SW 1271 (cell line): Measurements from ENCODE around the gene NCKAP5.

Experiments used
- DNase-seq, 2 experiments: peaks; one replicate each; lab custom pipeline; 2025; lab: John Stamatoyannopoulos, UW

Gene NCKAP5

DNA sequence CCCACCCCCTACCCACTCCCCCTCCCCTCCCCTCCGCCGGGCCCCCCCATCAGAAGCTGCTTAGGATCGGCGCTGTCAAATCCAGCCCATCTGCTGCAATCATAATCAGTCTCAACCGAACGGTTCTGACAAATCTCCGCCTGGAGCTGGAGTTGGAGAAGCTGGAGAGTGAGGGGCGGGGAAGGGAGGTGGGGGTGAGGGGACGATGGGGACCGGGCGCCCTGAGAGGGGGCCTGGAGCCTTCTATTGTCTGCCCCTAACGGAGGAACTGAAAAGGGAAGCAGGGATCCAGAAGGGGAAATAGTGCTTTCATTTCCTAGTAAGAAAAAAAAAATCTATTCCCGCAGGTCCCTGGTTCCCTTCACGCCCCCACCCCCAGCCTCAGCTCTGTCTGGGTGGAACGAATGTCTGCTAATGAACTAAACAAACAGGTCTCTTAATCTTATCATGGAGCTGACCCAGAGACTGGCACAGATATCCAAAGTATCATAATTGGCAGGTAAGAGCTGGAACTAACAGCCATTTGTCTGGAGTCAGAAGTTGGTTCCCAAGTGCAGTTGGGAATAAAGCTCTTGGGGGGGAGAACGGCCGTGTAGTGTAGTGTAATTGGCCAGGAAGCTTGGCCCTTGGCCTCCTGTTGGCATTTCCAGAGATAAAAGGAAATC, 301.2 kb downstream of the NCKAP5 start:
- no peak for DNase-seq

DNA sequence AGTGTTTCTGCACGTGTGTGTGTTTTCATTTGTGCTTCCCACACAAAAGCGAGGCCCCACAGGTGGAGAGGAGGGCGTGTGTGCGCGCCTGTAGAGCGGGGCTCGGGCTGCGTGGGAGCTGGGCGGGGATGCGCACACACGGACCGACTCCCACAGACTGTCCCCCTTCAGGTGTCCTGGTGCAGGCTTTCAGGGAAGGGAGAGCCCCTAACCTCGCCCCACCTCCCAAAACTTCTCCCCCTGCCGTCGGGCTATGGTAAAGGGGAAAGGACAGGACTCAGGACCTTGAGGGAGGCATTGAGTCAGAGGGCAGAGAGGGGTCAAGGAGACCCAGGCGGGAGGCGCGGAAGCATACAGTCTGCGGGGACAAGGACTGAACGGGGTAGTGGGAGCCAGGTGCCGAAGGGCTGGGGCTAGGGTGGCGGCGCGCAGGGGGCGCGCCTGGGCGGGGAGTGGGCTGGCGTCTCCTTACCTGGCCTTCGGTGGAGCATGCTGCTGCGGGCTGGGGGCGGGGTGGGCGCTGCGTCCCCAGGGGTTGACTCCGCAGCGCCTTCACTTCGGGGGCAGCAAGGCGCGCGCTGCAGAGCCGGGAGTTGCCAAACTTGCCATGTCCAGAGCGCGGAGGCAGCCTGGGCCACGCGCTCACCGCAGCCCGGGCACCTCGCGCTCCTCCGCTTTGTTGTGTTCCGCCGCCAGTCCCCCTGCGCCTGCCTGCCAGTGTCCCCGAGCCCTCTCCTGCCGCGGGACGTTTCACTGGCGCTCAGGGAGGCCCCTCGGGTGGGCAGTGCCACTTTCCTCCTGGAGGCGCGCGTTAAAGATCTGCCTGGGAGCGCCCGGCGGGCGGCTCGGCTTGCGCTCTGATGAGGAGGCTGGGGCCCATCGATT, 302.0 kb downstream of the NCKAP5 start:
- no peak for DNase-seq

DNA sequence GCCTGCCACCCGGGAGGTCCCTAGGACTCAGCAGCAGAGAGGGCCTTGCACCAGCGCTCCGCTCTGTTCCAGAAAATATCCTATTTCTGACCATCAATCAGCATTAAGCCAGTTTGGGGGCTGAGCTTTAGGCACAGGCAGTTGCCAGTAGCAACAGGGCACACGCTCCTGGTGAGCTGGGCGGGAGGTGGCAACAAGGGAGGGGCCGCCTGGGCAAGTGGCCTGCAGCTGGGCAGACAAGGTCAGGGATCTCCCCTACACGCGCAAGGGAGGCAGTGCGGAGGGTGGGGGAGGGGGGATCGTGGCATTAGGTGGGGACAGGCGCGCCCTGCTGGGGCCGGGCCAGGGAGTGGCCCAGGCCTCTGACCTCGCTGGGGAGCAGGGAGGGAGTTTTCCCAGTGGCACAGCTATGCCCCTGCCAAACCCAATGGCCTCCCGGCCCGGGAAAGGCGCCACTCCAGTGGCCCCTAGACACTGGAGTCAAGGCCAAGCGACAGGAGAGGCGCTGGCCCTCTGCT, 302.8 kb downstream of the NCKAP5 start:
- DNase-seq: no peak

DNA sequence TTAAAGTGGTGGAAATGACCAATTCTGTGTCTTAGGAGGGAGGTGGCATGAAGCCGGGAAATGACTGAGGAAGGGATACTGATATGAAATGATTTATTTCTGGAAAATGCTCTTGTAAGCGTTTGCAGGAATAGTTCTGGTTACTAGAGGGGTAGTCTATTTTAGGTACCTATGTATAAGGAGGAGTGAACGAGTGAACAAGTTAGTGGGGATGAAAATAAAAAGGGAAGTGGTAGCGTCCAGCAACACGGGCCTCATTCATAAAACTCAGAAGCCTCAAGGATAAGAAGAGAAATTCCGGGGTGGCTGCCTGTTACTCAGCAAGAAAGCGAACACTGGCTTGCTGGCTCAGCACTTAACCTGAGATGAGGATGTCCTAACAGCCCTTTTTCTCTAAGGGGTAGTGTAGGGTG, 303.3 kb downstream of the NCKAP5 start:
- no peak for DNase-seq

DNA sequence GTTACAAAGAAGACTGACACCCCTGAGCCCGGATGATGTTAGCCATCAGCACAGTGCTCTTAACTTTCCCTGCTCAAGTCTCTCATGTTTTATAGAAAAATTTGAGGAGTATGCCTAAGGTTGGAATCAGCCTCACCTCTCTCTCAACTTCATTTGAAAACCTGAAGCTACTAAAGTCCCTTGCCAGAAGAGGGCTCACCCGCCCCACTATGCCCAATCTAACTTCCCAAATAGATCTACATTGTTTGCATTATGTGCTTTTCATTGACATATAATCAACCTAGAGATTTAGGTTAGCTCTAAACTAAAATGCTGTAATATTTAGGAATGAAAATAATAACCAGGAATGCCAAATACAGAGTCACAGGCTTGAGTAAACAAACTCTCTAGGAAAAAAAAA, 305.4 kb downstream of the NCKAP5 start:
- DNase-seq: no peak

DNA sequence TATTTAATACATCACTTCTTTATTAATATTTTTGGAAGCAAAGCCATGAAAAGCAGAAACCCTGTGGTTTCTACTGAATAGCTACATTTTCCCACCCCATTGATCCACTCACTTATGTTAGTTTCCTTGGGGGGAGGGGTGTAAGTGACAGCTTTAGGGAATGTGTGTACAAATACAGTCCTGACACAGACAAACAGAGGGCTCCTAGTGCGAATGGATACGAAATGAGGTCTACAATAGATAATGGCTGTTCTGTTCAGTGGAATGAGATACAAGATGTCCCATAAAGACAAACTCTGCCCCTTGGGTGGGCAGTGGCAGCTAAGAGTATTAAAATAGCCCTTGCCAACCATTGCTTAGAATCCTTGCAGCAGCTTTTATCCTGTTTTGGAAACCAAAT, 312.9 kb downstream of the NCKAP5 start:
- no peak for DNase-seq

DNA sequence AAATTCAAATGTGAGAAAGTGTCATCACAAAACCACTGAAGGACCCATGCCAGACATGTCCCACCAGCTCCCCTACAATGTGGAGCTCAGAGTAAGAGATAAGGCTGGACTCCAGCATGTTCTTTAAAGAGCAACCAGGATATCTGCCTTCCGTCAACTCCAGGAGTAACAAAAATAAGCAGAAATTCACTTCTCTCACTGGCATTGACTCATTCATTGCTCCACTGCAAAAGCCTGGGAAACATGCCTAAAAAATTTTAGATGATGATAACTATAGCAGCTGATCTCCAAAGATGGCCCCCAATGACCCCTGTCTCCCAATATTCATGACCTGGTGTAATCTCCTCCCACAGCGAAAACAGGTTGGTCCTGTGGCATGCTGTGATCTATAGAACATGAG, 314.5 kb downstream of the NCKAP5 start:
- DNase-seq: no peak

DNA sequence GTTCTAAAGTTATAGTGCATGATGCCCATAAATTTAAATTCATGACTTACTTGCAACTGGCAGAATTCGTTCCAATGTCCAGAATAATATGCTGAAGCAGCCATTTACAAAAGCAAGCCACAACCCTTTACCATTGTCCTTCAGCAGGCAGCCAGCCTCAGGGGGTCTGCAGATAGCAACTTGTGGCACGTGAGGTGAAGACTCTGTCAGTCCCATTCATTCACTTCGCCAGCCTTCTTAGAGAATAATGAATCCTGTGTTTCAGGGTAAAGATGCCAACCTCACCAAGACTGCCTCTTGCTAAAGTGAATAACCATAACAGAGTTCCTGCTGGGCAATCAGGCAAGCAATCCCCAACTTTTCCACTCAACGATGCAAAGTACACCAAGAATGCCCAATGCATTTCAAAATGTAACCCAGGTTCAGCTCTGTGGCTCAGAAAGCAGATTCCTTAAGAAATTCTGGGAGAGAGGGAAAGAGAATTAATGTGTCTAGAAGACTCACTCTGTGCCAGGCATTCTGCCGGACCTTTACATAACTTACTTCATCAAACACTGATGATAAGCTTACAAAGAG, 315.4 kb downstream of the NCKAP5 start:
- DNase-seq: no peak

DNA sequence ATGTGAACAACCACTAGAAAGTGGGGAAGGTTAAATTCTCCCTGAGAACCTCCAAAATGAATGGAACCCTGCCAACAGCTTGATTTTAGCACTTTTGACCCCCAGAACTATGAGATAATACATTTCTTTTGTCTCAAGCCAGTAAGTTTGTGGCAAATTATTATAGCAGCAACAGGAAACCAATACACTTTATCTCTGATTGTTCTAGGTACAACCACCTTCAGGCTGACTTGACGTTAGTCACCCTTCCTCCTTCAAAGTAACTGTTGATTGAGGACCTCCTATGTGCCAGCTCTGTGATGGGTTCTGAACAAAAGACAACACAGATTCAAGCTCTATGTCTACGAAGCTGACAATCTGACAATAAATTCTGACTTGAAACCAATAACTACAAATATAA, 318.9 kb downstream of the NCKAP5 start:
- DNase-seq: no peak

DNA sequence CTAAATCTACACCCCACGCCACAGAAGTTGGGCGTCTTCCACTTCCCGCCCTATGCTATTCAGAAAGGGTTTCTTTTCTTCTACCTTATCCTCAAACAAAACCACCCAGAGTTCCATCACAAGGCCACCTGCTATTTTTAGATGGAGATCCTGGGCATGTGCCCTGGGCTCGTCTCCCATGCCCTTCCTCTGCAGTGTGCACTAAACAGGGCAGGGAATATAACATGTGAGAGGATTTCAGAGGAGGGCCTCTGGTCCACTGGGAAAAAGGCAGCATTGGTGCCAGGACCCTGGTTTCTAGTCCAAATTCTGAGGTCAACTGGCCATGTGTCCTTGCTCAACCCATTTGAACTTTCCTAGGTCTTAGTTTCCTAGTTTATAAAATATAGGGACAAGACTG, 320.0 kb downstream of the NCKAP5 start:
- DNase-seq: no peak

DNA sequence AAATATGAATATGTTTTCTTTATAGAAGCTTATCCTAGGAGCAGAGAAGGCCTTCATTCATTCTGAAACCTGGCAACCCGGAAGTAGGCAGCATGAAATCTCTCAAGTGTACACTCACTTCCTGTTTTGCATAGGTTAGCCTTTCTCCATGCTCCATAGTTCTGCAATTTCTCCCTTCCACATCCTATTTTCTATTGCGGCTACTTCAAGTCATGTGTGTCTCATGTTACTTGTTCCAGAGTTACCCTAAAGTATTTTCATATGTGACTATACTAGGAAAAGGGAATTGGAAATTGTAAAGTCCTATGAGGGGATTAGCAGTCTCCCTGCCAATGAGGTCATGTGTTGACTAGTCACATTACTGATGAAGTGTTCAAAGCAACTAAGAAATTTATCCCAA, 320.6 kb downstream of the NCKAP5 start:
- DNase-seq: no peak

DNA sequence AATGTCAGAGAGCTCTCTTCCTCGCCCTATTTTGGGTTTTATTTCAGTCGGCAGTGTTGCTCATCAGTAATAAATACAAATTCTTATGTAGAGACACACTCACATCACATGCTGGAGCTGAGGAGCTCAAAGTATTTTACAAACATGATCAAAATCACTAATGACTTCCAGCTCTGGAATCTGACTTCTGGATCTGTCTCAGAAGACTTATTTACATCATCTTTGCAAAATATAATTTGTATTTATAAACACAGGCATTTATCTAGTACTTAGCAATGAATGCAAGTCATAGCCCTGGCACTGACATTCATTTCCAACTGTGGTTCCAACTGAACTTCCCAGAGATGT, 327.1 kb downstream of the NCKAP5 start:
- no peak for DNase-seq

DNA sequence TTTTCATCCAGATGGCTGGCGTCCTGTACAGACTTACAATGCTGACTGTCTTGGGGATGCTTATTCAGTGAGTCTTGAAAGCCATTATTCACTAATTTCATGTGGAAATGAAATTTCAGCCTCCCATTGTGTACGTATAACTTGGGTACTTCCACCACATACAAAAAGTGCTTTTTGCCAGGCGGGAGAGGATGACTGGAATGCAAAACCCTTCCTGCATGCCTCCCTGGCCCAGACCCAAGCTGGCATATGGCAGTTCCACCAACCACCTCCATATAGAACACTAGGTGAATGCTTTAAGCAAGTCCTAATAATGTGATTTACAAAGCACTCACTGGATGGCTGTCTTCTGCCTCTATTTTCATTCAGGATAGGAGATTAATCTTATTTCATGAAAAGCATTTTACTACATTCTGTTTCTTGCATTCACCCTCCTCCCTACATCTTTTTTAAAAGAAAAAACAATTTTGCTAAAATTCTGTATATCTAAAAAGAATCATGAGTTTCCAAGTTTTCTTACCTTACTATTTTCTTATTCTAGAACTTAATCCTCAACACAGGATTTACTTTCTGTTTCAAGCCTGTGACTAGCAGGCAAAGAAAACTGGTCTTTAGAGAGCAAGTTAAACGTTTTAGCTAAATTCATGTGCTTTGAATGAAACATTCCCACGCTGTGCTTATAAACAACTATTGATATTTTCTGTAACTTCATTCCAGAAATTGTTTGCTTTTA, 327.6 kb downstream of the NCKAP5 start:
- no peak for DNase-seq

DNA sequence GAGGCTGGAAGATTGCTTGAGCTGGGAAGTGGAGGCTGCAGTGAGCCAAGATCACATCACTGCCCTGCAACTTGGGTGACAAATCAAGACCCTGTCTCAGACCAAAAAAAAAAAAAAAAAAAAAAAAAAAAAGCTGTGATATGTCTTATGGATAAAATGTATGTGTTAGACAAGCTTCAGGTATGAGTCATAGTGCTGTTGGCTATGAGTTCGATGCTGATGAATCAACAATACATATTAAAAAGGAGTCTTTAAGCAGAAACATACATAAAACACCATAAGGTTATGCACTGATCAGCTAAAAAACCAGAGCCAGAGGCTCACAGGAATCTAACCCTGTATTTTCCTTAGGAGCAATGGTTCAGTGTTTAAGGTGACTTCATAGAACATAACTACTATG, 332.3 kb downstream of the NCKAP5 start:
- DNase-seq: no peak

DNA sequence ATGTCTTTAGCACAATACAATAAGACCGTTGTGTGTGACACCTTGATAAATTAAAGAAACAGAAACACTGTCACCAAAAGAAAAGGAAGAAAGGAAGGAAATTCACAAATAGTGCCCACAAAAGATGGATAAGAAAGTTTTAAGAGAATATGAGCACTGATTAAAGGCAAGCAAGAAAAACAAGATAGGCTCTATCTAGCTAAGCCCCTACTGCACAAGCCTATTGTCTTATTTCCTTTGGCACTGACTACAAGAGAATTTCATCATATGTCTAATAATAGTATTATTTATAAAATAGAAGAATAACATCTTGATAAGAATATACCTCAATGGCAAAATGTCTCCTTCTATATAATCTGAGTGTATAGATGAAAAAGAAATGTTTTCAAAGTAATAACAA, 335.7 kb downstream of the NCKAP5 start:
- DNase-seq: no peak

DNA sequence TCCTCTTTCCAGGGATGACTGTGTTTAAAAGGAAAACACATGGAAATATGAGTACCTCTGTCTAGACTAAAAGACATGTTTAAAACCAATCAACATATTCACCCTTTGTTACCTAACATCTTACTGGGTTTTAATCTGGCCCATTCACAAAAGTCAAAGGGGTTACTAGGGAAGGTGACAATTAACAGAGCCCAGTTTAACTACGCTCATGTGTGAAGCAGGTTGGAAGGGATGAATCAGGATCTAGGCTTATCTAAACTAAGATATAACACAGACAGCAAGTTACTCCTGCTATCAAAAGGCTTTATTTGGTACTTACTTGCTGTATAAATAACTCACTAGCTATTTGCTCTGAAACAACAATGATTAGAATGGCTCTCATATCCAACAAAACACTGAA, 337.0 kb downstream of the NCKAP5 start:
- DNase-seq: no peak

DNA sequence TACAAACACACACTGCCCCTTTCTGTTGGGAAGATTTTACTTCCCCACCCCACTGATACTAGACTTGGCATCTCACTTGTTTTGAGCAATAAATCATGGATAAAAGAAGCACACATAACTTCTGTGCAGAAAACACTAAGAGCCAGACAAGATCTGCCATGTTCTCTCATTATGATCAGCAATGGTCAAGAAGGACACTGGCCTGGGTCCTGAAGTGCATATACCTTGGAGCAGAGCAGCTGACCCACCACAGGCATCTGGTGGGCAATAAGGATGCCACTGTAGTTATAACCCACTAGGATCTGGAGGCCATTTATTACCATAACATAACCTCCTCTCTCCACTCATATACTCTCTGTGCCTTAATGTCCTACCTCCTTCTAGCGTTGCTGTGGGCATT, 338.3 kb downstream of the NCKAP5 start:
- DNase-seq: no peak

DNA sequence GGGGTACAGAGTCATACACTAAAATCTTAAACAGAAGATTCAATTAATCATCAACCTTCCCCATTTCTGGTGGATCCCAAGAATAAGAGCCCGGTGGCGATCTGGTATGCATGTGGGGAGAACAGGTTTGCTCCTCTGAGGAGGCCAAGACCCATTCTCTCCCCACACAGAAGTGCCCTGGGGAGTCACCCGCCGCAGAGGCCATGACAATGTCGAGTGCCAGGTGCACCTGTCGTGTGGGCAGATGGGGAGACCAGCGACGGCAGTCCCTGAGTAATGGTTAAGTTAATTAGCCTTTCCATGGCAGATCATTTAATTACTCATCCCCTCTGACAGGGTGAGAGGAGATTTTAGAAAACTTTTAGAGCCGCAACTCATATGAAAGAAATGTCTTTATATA, 345.0 kb downstream of the NCKAP5 start:
- no peak for DNase-seq

DNA sequence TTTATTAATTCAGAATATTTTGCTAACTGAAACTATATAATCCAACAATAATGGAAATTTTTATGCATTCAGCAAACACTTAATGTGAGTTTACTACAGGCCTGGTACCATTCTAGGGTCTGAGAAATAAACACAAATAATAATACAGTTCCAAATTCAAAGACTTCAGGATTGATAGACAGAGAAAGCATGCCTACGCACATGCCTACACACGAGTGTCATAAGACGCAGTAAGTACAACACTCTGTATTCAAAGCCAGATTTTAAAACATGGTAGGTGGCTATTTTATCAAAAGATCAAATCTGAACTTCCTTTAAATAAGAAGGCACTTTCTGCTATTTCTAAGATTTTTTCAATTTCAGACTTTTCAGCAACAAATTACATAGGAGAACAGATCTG, 346.9 kb downstream of the NCKAP5 start:
- DNase-seq: no peak

DNA sequence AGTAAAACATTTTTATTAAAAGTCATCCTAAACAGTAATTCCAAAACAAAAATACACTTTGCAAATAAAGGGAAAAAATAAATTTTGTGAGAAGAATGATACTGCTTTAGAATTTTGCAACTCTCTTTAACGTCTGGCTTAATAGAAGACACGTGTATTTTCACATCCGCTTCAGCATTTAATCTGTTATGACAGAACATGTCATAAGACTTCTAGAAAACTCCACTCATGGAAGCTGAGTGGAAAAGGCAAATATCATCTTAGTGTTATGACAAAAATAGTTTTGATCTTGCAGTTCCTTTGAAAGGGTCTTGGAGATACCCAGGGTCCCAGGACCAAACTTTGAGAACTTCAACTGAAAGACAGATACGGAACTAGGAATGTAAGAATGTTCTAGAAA, 350.1 kb downstream of the NCKAP5 start:
- DNase-seq: no peak

DNA sequence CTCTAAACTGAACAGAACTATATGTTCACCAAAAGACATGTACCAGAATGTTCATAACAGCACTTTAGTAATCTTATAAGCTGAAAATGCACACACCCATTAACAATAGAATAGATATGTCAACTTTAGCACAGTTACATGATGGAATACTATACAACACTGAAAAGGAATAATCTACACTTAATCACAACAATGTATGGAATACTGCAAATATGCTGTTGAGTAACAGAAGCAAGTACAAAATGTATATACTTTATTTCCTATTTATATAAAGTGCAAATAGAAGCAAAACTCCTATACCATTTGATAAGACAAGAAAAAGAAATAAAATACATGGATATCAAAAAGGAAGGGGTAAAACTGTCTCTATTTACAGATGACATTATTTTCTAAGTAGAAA, 352.8 kb downstream of the NCKAP5 start:
- no peak for DNase-seq

DNA sequence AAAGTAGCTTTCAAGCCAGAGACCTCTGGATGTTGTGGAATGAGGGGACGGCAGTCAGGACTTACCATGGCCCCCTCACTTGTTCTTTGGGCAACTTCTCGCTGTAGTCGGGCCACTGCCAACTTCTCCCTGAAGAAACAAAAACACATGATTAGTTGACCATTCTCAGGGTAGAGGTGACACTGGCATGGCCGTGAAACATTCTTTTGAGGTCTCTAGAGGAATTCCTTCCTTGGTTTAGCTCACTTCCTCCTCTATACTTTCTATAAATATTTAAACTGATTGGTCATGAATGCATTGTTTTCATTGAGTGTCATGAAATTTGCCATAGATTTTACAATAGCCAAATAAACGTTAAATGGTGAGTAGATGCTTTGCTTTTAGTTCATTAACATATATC, 354.6 kb downstream of the NCKAP5 start:
- no peak for DNase-seq

DNA sequence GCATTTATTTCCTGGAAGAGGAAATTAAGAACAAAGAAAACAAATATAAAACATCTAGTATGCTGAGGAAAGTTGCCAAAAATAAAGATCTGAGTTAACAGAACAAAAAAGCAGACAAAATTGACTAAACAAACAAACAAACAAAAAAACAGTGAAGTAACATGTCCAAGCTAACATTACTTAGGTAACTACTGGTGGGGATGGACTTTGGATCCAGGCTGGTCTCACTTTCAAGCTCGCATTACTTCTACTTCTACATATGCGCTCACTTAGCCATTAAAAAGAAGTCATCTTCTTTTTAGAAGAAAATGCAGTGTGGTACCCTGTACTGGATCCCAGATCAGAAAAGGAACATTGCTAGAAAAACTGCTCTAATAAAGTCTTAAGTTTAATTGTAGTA, 358.9 kb downstream of the NCKAP5 start:
- no peak for DNase-seq
